Right renal cortex interstitium (tissue), 3 donors: Measurements from ENCODE around the gene ZFHX2. TPM values are rescaled to one million over a fixed set of nuclear protein-coding genes. Genes with fewer than 3 reads are reported as not detected.

Experiments used
- DNase-seq, 3 donors: peaks; one replicate each; pipeline ENCODE4 v3.0.0-alpha.2; 2013; ENCODE audit warnings: low read depth in 3 of 3, low spot score in 2 of 3
- polyA plus RNA-seq, 3 donors: library from polyadenylated mRNA; unstranded; fragments of 120-200 nt; gene quantifications; one replicate each; pipeline ENCODE4 v1.2.1, GENCODE V29; 2013; ENCODE audit not compliant: insufficient read length in 3 of 3

ZFHX2 gene
- polyA plus RNA-seq, 3 donors, result 6.7 to 7.3 (median 7.2) TPM

GRCh38 chr14:23561873-23562821, 10.6 kb upstream of the ZFHX2 start:
- no peak for DNase-seq

DNA sequence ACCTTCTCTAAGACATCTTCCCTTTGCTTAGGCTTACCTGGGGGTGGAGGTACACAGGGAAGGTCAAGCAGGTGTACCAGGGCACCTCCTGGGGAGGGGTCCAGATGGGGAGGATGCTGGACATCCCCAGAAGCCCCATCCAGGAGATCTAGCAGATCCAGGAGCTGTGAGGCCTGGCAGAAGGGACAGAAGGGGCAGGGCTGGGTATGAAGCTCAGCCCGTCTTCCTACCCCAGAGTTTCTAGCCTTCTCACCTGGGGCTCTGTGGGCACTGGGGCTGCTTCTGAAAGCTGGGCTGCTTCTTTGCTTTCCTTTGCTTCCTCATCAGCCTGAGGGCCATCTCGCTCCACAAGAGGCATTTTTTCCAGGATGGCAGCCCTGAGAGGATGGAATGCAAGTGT, 9.7 kb upstream of the ZFHX2 start:
- DNase-seq, result no peak

GRCh38 chr14:23559926-23560520, 8.5 kb upstream of the ZFHX2 start:
- DNase-seq, result no peak

DNA sequence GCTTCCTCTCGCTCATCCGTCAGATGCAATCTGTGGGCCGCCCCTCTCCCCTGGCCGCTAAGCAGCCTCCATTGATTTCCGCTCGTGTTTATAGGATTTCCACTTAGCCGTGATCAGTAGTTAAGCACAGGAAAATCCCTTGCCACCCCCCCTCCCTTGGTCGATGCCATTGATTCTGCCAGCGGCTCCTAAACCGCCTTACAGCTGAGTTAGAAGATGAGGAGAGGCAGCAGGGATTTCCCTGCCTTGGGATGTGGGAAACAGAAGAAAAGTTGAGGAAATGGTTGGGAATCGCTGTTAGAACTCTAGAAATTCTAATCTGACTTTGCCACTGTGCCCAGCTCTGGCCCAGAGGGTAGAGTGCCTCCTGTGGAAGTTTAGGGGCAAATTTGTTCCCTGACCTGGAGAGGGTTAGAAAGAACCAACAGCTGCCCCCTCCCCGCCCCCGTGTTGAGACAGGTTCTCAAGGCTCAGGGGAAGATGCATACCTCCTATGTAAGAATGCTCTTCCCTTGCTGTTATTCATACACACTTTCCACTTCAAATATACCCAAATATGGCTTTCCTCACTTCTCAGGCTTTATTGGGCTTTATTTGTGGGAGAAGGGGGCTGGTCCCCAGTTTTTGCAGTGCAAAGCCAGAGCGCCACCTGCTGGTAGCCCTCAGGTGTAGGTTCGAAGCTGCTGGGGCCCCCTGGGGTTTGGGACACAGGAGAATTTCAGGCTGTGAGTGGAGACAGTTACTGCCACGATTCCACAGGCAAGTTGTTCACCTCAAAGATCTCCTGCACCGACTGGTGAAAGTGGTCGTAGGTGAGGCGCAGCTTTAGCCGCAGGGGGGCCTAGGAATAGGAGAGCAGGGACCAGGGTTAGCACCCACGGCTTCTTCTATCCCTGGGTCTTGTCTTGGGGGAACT, 7.7 kb upstream of the ZFHX2 start:
- no peak for DNase-seq

DNA sequence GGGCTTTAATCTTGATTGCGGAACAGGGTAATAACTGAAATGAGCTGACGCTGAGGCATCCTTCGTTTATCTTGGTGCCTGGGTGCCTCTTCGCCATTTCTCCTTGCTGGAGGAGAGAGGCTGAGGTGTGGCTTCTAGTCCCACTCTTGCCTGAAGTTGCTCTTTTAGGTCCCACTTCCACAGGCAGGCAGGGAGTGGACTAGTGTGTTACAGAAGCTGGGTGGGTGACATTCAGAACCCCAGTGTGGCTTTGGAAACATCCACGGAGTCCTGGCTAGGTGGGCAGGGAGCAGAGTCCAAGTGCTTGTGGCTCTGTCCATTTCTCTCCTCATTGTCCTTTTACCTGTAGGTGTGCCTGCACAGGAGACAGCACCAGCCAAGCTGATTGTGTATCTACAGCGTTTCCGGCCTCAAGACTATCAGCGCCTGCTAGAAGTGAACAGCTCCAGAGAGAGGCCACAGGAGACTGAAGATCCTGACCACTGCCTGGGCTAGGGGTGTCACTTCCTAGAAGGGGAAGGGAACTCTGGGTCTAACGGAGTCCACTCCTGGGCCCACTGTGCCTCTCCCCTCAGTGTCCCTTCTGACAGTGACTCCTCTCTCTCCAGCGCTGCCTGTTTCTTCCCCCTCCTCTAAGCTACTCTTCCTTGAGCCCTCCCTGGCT, 6.9 kb upstream of the ZFHX2 start:
- DNase-seq, result no peak

- no peak for DNase-seq
These were observed 6.4 kb upstream of the ZFHX2 start for GRCh38 chr14:23557946-23558345.

- DNase-seq, result no peak
These were observed 6.0 kb upstream of the ZFHX2 start for GRCh38 chr14:23557521-23557920.

GRCh38 chr14:23556700-23557440, 5.3 kb upstream of the ZFHX2 start:
- DNase-seq, result no peak

DNA sequence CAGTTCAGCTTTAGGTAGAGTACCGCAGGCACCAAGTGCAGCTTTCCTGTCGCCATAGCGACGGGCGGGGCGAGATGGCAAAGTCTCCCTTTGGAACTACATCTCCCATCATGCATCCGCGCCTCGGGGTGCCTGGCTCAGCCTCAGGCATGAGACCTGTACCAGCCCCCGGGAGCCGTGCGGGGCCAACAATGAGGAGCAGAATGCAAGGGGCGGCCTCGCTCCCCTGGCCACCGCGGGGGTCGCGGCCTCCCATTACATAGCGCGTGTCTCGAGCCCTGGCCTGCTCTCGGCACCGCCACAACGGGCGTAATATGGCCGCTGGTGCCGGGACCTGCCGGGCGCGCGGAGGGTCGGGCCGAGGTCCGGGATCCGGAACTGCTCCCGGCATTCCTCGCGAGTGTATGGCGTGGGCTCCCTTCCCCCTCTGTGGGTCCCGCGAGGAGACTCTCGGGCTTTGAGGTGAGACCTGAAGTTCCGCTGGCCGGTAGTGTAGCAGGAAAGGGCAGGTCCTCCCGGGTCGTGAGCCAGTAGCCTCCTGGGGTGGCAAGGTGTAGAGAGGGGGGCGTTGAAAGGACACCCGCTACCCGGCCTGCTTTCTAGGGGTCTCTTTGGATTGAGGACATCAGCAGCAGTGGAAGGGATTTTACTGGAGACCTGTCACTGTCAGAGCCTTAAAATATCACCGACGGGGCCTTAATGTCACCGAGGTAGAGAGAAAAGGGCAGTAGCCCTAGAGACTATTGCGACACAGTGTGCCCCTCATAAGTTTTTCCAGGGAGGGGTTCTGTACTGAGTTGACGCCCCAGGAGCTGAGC, 4.5 kb upstream of the ZFHX2 start, which contains the start of gene THTPA:
Gene THTPA (plus strand): TSS at position 390 of the 818 bp plus-strand sequence. CDS start 487 bp downstream, outside the sequence.
- peak in 2 of 3 donors; percentile 80 to 85 for DNase-seq

DNA sequence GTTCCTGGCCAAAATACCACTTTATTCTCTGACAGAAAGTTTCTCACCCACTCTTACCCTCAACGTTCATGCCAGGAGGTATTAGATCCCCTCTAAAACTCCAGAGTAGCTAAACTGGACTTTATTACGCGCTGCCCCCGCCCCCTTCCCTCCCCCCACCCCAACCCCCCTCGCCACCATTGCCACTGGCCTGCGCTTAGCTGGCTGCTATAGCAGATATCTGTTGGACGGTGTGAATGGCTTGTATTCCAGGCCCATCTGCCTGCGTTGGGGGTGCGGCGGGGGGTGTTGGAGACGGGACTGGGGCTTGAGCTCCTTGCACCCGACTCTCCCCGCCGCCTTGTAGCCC, 3.9 kb upstream of the ZFHX2 start:
- DNase-seq, result no peak

- no peak for DNase-seq
These were observed 726 bp downstream of the ZFHX2 start for GRCh38 chr14:23550812-23551265.

DNA sequence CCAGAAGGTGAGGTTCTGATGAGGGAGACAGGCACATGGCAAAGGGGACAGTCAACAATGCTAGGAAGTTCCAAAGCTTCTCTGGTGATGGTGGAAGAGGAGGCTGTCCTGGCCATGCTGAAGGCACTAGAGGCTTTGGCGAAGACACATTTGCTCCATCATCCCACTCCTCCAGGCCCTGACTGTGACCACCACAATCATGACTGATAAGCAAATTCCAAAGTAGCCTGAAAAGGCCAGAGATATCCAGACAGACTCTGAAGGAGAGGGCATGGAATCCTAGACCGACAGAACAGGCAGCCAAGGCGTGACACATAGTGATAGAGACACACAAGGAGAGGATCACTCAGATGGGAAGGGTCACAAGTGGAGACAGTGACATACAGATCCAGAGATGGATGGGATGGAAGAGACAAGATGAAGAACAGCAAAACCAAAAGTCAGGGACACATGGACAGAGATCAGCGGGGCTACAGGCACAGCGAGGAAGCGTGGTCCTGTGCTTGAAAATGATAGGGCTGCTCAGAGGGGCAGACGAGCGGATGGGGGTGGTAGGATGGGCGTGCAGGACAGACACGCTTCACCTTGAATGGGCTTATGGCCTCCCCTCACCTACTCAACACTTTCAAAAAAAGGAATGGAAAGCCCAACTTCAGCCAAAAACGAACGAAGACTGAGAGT, 1.3 kb downstream of the ZFHX2 start:
- no peak for DNase-seq

GRCh38 chr14:23548351-23549318, 2.9 kb downstream of the ZFHX2 start:
- DNase-seq, result no peak

GRCh38 chr14:23547924-23548323, 3.6 kb downstream of the ZFHX2 start:
- DNase-seq, result no peak

- no peak for DNase-seq
These were observed 5.0 kb downstream of the ZFHX2 start for GRCh38 chr14:23546450-23547035.

GRCh38 chr14:23545740-23546365, 5.7 kb downstream of the ZFHX2 start:
- DNase-seq, result no peak
